Measurements from ENCODE around the gene IMPA2. TPM values are rescaled to one million over a fixed set of nuclear protein-coding genes. Genes with fewer than 3 reads are reported as not detected.

IMPA2 gene
- total RNA-seq, 1 donor from 2014 or later = 41.9 TPM

DNA sequence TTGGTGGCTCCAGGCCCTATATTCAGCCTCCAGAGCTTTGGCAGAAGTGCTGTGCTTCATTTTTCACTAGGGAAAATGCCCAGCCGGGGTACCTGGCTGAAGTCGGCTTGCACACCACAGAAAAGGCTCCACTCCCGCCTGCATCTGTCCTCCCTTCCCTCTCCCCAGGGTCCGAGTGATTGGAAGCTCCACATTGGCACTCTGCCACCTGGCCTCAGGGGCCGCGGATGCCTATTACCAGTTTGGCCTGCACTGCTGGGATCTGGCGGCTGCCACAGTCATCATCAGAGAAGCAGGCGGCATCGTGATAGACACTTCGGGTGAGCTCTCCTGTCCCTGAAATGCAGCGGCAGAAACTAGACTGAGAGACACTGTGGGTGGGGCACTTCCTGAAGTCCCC is 47.4 kb downstream of the IMPA2 start:
- TF ChIP-seq CTCF (IDR thresholded peaks at IDR 0.05) = no peak
- no peak for TF ChIP-seq EZH2 (IDR thresholded peaks at IDR 0.05)
- no peak for TF ChIP-seq EZH2phosphoT487 (IDR thresholded peaks at IDR 0.05)
- no peak for DNase-seq (ENCODE audit: low spot score)
- H3K4me2 ChIP-seq = no peak overlapping the region
- H3K9ac ChIP-seq = no peak overlapping the region
- H3K27me3 ChIP-seq = no peaks in the 10 kb centered on the region
- Mint-ChIP-seq H3K9me3 (no peaks in the 10 kb centered on the region), H3K36me3 (peaks cover 7% of the 10 kb centered on the region), H3K4me3 (no peak overlapping the region), H3K27ac (no peak overlapping the region), H3K27me3 (ENCODE audit: insufficient read depth, low read depth) (peaks cover 2% of the 10 kb centered on the region), H3K4me1 (no peaks in the 10 kb centered on the region)
- H3F3A ChIP-seq (ENCODE audit: low read depth) = no peaks in the 10 kb centered on the region
- H3K79me2 ChIP-seq (ENCODE audit: low read depth) = no peaks in the 10 kb centered on the region
- H4K20me1 ChIP-seq (ENCODE audit: low read depth) = no peaks in the 10 kb centered on the region
- H2AFZ ChIP-seq (replicated peaks) = no peak overlapping the region
- H3K9me3 ChIP-seq (ENCODE audit: low read depth) = no peaks in the 10 kb centered on the region
- H3K4me3 ChIP-seq = no peak overlapping the region
- H3K27ac ChIP-seq = no peak overlapping the region
- H3K36me3 ChIP-seq = peaks cover 4% of the 10 kb centered on the region
- no peaks in the 10 kb centered on the region for H3K4me1 ChIP-seq

DNA sequence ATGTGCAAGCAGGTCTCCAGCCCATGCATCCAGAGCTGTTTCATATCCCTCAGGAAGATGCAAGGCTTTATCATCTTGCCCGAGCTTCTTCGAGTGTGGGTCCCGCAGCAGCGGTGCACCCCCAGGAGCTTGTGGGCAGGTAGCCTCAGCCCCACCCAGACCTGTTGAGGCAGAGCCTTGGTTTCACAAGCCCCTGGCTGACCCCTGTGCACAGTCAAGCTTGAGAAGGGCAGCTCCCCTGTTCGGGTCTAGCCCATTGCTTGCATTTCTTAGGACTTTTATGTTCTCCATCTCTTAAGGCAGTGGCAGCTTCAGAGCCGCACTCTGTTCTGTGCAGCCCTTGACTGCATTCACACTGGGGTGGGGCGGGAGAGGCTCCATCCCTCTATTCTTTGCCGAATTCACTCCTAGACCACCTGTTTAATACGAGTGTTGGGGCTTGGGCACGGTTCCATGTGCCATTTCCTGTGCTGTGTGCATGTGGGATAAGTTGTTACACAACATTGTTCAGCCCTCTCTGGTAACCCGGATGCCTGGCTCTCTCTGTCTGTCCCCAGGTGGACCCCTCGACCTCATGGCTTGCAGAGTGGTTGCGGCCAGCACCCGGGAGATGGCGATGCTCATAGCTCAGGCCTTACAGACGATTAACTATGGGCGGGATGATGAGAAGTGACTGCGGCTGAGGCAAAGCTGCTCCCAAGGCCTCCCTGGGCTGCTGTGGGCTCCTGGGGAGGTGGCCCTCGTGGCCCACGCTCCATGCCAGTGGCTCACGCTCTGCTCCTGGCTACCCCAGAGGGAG is 48.7 kb downstream of the IMPA2 start:
- no peaks in the 10 kb centered on the region for H3K4me1 Mint-ChIP-seq
- peak overlapping the region; percentile 37 for H3K27ac Mint-ChIP-seq
- no peak overlapping the region for H3K4me2 ChIP-seq
- no peaks in the 10 kb centered on the region for H4K20me1 ChIP-seq (ENCODE audit: low read depth)
- H3K27ac ChIP-seq = no peak overlapping the region
- no peaks in the 10 kb centered on the region for H3F3A ChIP-seq (ENCODE audit: low read depth)
- TF ChIP-seq CTCF (IDR thresholded peaks at IDR 0.05) (no peak), EZH2phosphoT487 (IDR thresholded peaks at IDR 0.05) (no peak), EZH2 (IDR thresholded peaks at IDR 0.05) (no peak)
- H3K4me3 ChIP-seq = no peak overlapping the region
- no peaks in the 10 kb centered on the region for H3K79me2 ChIP-seq (ENCODE audit: low read depth)
- no peaks in the 10 kb centered on the region for H3K9me3 Mint-ChIP-seq
- peaks cover 5% of the 10 kb centered on the region for H3K27me3 Mint-ChIP-seq (ENCODE audit: insufficient read depth, low read depth)
- no peak overlapping the region for H2AFZ ChIP-seq (replicated peaks)
- no peak overlapping the region for H3K9ac ChIP-seq
- no peaks in the 10 kb centered on the region for H3K4me1 ChIP-seq
- no peak for DNase-seq (ENCODE audit: low spot score)
- peaks cover 4% of the 10 kb centered on the region for H3K36me3 ChIP-seq
- H3K36me3 Mint-ChIP-seq = peaks cover 8% of the 10 kb centered on the region
- no peak overlapping the region for H3K4me3 Mint-ChIP-seq
- no peaks in the 10 kb centered on the region for H3K9me3 ChIP-seq (ENCODE audit: low read depth)
- H3K27me3 ChIP-seq = no peaks in the 10 kb centered on the region

- Mint-ChIP-seq H3K36me3 (peaks cover 10% of the 10 kb centered on the region), H3K27me3 (ENCODE audit: insufficient read depth, low read depth) (peaks cover 8% of the 10 kb centered on the region), H3K9me3 (no peaks in the 10 kb centered on the region), H3K4me1 (no peaks in the 10 kb centered on the region), H3K27ac (no peak overlapping the region), H3K4me3 (no peak overlapping the region)
- Histone ChIP-seq H3K27ac (no peak overlapping the region), H3K4me2 (no peak overlapping the region), H3K9me3 (ENCODE audit: low read depth) (no peaks in the 10 kb centered on the region), H3K4me1 (no peaks in the 10 kb centered on the region), H3K36me3 (peaks cover 4% of the 10 kb centered on the region), H3F3A (ENCODE audit: low read depth) (no peaks in the 10 kb centered on the region), H3K4me3 (no peak overlapping the region), H4K20me1 (ENCODE audit: low read depth) (no peaks in the 10 kb centered on the region), H2AFZ (replicated peaks) (no peak overlapping the region), H3K79me2 (ENCODE audit: low read depth) (no peaks in the 10 kb centered on the region), H3K27me3 (no peaks in the 10 kb centered on the region), H3K9ac (no peak overlapping the region)
- TF ChIP-seq EZH2 (IDR thresholded peaks at IDR 0.05) (no peak), EZH2phosphoT487 (IDR thresholded peaks at IDR 0.05) (no peak), CTCF (IDR thresholded peaks at IDR 0.05) (no peak)
- no peak for DNase-seq (ENCODE audit: low spot score)
Observed at GRCh38 chr18:12030670-12031069, 49.4 kb downstream of the IMPA2 start.

Data from neural progenitor cell (in vitro differentiated cells).